HepG2 (cell line): ENCODE data around the gene C2orf92. TPM values are rescaled to one million over a fixed set of nuclear protein-coding genes. Genes with fewer than 3 reads are reported as not detected.
A peak's percentile ranks its signal among the peaks of the same experiment; 100 is the strongest.

Source experiments
- ATAD3A ChIP-seq: sonication (generic); formaldehyde crosslinking; IDR thresholded peaks from 2 replicates; pipeline ENCODE4 v1.4.0; 2020; ENCODE audit warnings: missing genetic modification reagents
- CSRNP1 ChIP-seq: sonication (generic); formaldehyde crosslinking; IDR thresholded peaks from 2 replicates; pipeline ENCODE4 v1.8.1; 2023; ENCODE audit warnings: mild to moderate bottlenecking, missing genetic modification reagents
- DPF2 ChIP-seq: sonication (generic); formaldehyde crosslinking; IDR thresholded peaks from 2 replicates; pipeline ENCODE4 v1.4.0; 2020; ENCODE audit warnings: mild to moderate bottlenecking, low read depth, missing genetic modification reagents, borderline replicate concordance
- FOXC1 ChIP-seq: sonication (generic); formaldehyde crosslinking; IDR thresholded peaks from 2 replicates; pipeline ENCODE4 v1.8.0; 2022; ENCODE audit warnings: mild to moderate bottlenecking, missing genetic modification reagents, borderline replicate concordance
- GFI1 ChIP-seq: sonication (generic); formaldehyde crosslinking; IDR thresholded peaks from 2 replicates; pipeline ENCODE4 v1.5.0; 2020; ENCODE audit warnings: missing genetic modification reagents, mild to moderate bottlenecking, borderline replicate concordance
- GTF3A ChIP-seq: sonication (generic); formaldehyde crosslinking; conservative IDR thresholded peaks from 2 replicates; pipeline ENCODE4 v1.4.0; 2020; ENCODE audit warnings: mild to moderate bottlenecking, missing genetic modification reagents
- HBP1 ChIP-seq: IDR thresholded peaks from 2 replicates; pipeline ENCODE4 v1.6.1; 2016; ENCODE audit warnings: low read depth, control low read depth
- HDAC2 ChIP-seq: sonication (generic); formaldehyde crosslinking; IDR thresholded peaks from 2 replicates; pipeline ENCODE4 v1.4.0; 2020; ENCODE audit warnings: missing genetic modification reagents
- IRX3 ChIP-seq: sonication (generic); formaldehyde crosslinking; IDR thresholded peaks from 2 replicates; pipeline ENCODE4 v1.8.1; 2023; ENCODE audit warnings: mild to moderate bottlenecking, low read depth, missing genetic modification reagents, borderline replicate concordance
- JDP2 ChIP-seq: sonication (generic); formaldehyde crosslinking; IDR thresholded peaks from 2 replicates; pipeline ENCODE4 v1.8.1; 2022; ENCODE audit warnings: missing genetic modification reagents, borderline replicate concordance
- KDM4B ChIP-seq: sonication (generic); formaldehyde crosslinking; IDR thresholded peaks from 2 replicates; pipeline ENCODE4 v1.4.0; 2020; ENCODE audit warnings: missing genetic modification reagents
- SATB2 ChIP-seq: sonication (generic); formaldehyde crosslinking; IDR thresholded peaks from 2 replicates; pipeline ENCODE4 v1.5.0; 2020; ENCODE audit warnings: missing genetic modification reagents
- SRSF4 ChIP-seq: fragments of 200-400 bp; formaldehyde crosslinking; IDR thresholded peaks from one replicate; pipeline ENCODE4 v1.6.1; 2018; ENCODE audit warnings: mild to moderate bottlenecking, low read depth, low read length, moderate library complexity; ENCODE audit not compliant: poor library complexity, severe bottlenecking
- TEAD2 ChIP-seq: sonication (generic); formaldehyde crosslinking; IDR thresholded peaks from 2 replicates; pipeline ENCODE4 v1.9.0; 2021; ENCODE audit warnings: missing genetic modification reagents
- TEAD3 ChIP-seq: optimal IDR thresholded peaks from 2 replicates; pipeline ENCODE3; 2016; ENCODE audit warnings: borderline replicate concordance
- ZFP1 ChIP-seq: IDR thresholded peaks from 2 replicates; pipeline ENCODE4 v1.6.1; 2016
- ZMYM3 ChIP-seq: sonication (generic); formaldehyde crosslinking; IDR thresholded peaks from 2 replicates; pipeline ENCODE4 v1.5.1; 2020; ENCODE audit warnings: mild to moderate bottlenecking, missing genetic modification reagents
- ZNF12 ChIP-seq: sonication (generic); formaldehyde crosslinking; IDR thresholded peaks from 2 replicates; pipeline ENCODE4 v1.5.0; 2020; ENCODE audit warnings: missing genetic modification reagents
- ZNF275 ChIP-seq: sonication (generic); formaldehyde crosslinking; IDR thresholded peaks from 2 replicates; pipeline ENCODE4 v1.8.0; 2022; ENCODE audit warnings: missing genetic modification reagents, mild to moderate bottlenecking, inconsistent platforms, borderline replicate concordance
- ZNF329 ChIP-seq: sonication (generic); formaldehyde crosslinking; IDR thresholded peaks from 2 replicates; pipeline ENCODE4 v1.9.0; 2021; ENCODE audit warnings: low read depth, mild to moderate bottlenecking, missing genetic modification reagents
- ZNF383 ChIP-seq: sonication (generic); formaldehyde crosslinking; IDR thresholded peaks from 2 replicates; pipeline ENCODE4 v1.4.0; 2020; ENCODE audit warnings: missing genetic modification reagents, mild to moderate bottlenecking, borderline replicate concordance
- ZNF607 ChIP-seq: sonication (generic); formaldehyde crosslinking; IDR thresholded peaks from 2 replicates; pipeline ENCODE4 v1.5.1; 2020; ENCODE audit warnings: missing genetic modification reagents, mild to moderate bottlenecking, borderline replicate concordance
- ZNF652 ChIP-seq: IDR thresholded peaks from 2 replicates; pipeline ENCODE4 v1.6.1; 2016; ENCODE audit warnings: low read depth, borderline replicate concordance
- ZNF761 ChIP-seq: sonication (generic); formaldehyde crosslinking; conservative IDR thresholded peaks from 2 replicates; pipeline ENCODE4 v1.4.0; 2020; ENCODE audit warnings: mild to moderate bottlenecking, missing genetic modification reagents
- polyA plus RNA-seq, 8 experiments: library from polyadenylated mRNA; depleted of rRNA in 3 of 8; stranded (reverse) in 7 of 8; unstranded in 1 of 8; fragments of >200 nt; fragmentation: Illumina TruSeq in 4 of 8; extraction: Trizol in 4 of 8; gene quantifications; 2 replicates each; pipeline versions ENCODE4 v1.2.1 to v1.2.3, GENCODE V29; 2011 to 2016; ENCODE audit warnings: low read depth in 4 of 8, missing spikeins in 1 of 8, mixed read lengths in 1 of 8; ENCODE audit not compliant: insufficient read depth in 1 of 8
- total RNA-seq, 5 experiments: library from RNA; depleted of rRNA; stranded (reverse); fragments of >200 nt; fragmentation: Illumina TruSeq; extraction: Trizol; gene quantifications; 2 replicates each; pipeline ENCODE4 v1.2.3, GENCODE V29; 2016; ENCODE audit warnings: low read depth in 1 of 5
- TF ChIP-seq, protein P1 (sequence below): IDR thresholded peaks from 2 replicates; pipeline ENCODE4 v1.6.1; 2016; ENCODE audit warnings: mild to moderate bottlenecking, missing biosample characterization, missing genetic modification reagents
- TF ChIP-seq, protein P2 (sequence below): sonication (generic); formaldehyde crosslinking; IDR thresholded peaks from 2 replicates; pipeline ENCODE4 v1.4.0; 2020; ENCODE audit warnings: low read depth, mild to moderate bottlenecking, missing genetic modification reagents

C2orf92 gene
- total and polyA plus RNA-seq, 2 of the 13 experiments (the other 11 are each of a cell fraction or from before 2014, with no cell fraction given): 4.9 to 5.0 TPM

DNA sequence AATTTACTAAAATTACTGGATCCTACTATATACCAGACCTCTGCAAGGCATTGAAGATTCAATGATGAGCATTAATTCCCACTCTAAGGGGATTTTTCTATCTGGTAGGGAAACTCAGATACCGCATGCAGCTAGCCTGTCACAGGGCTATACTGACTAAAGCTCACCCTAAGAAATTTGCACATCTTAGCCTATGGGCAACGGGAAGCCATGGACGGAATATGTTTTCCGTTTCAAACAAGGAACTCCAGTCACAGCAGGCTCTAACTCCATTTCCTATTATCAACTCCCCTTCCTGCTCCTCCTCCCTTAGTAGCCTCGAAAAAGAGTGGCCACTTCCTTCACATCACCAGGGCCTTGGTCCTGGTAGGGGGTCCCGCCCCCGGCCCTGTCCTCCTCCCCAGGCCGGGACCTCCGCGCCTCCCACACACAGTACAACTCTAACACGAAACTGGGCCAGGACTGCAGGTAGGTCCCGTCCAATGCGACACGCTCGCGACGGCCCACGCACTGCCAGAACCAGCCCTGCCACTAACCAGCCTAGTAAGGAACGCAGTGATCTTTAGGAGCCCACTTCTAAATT is 24.3 kb upstream of the C2orf92 start (continued):
- TF ChIP-seq GFI1 (CRISPR knock-in tag) (no peak), ZNF383 (CRISPR knock-in tag) (no peak), ZNF761 (CRISPR knock-in tag) (0 out of 2 replicates have a peak, but pooled peaks have one; percentile 18), ZFP1 (CRISPR knock-in tag) (no peak), FOXC1 (peak; percentile 33; the same call in 1 of the 2 replicates), KDM4B (CRISPR knock-in tag) (0 out of 2 replicates have a peak, but pooled peaks have one; percentile 7), DPF2 (CRISPR knock-in tag) (no peak), ZNF329 (CRISPR knock-in tag) (peak; percentile 10; the same call in 1 of the 2 replicates), HDAC2 (CRISPR knock-in tag) (no peak), ATAD3A (CRISPR knock-in tag) (no peak), ZNF652 (no peak), GTF3A (CRISPR knock-in tag) (no peak), ZNF607 (CRISPR knock-in tag) (no peak), TEAD2 (CRISPR knock-in tag) (no peak), ZMYM3 (peak; percentile 18; the same call in 1 of the 2 replicates), SATB2 (CRISPR knock-in tag) (no peak), JDP2 (CRISPR knock-in tag) (no peak), ZNF12 (CRISPR knock-in tag) (0 out of 2 replicates have a peak, but pooled peaks have one; percentile 4), TEAD3 (CRISPR knock-in tag) (peak; percentile 4), ZNF275 (CRISPR knock-in tag) (0 out of 2 replicates have a peak, but pooled peaks have one; percentile 20), IRX3 (CRISPR knock-in tag) (no peak), CSRNP1 (CRISPR knock-in tag) (no peak), SRSF4 (no peak), HBP1 (0 out of 2 replicates have a peak, but pooled peaks have one; percentile 5)
- TF ChIP-seq, protein P1, sequence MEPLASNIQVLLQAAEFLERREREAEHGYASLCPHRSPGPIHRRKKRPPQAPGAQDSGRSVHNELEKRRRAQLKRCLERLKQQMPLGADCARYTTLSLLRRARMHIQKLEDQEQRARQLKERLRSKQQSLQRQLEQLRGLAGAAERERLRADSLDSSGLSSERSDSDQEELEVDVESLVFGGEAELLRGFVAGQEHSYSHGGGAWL (CRISPR knock-in tag): 0 out of 2 replicates have a peak, but pooled peaks have one; percentile 1
- TF ChIP-seq, protein P2, sequence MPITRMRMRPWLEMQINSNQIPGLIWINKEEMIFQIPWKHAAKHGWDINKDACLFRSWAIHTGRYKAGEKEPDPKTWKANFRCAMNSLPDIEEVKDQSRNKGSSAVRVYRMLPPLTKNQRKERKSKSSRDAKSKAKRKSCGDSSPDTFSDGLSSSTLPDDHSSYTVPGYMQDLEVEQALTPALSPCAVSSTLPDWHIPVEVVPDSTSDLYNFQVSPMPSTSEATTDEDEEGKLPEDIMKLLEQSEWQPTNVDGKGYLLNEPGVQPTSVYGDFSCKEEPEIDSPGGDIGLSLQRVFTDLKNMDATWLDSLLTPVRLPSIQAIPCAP (CRISPR knock-in tag): 0 out of 2 replicates have a peak, but pooled peaks have one; percentile 43
